GM12875 (cell line): ENCODE results near the gene MEF2A.

Experiments used
- H3K4me3 ChIP-seq: one replicate; pipeline ENCODE4 v1.5.1; 2011; ENCODE audit warnings: low read depth, low read length, control low read depth
- TF ChIP-seq, protein P1 (sequence below): IDR thresholded peaks from 2 replicates; pipeline ENCODE4 v1.5.1; 2011; ENCODE audit warnings: low read depth, mild to moderate bottlenecking, control low read depth, inconsistent platforms, low read length, moderate library complexity, borderline replicate concordance; ENCODE audit not compliant: insufficient read depth

Gene MEF2A

DNA sequence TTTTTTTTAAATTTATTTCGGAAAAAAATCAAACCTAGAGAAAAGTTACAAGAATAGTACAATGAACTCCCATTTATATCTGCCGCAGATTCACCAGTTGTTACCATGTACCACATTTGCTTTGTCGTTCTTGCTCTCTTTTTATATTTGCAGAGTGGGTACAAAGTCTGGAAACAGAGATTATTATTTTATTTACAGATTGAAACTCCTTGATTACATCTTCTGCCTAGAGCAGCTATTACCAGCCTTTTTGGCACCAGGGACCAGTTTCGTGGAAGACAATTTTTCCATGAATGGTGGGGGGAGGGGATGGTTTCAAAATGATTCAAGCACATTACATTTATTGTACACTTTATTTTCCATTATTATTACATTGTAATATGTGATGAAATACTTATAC is 8.3 kb downstream of the MEF2A start:
- no peak overlapping the region for H3K4me3 ChIP-seq
- TF ChIP-seq, protein P1, sequence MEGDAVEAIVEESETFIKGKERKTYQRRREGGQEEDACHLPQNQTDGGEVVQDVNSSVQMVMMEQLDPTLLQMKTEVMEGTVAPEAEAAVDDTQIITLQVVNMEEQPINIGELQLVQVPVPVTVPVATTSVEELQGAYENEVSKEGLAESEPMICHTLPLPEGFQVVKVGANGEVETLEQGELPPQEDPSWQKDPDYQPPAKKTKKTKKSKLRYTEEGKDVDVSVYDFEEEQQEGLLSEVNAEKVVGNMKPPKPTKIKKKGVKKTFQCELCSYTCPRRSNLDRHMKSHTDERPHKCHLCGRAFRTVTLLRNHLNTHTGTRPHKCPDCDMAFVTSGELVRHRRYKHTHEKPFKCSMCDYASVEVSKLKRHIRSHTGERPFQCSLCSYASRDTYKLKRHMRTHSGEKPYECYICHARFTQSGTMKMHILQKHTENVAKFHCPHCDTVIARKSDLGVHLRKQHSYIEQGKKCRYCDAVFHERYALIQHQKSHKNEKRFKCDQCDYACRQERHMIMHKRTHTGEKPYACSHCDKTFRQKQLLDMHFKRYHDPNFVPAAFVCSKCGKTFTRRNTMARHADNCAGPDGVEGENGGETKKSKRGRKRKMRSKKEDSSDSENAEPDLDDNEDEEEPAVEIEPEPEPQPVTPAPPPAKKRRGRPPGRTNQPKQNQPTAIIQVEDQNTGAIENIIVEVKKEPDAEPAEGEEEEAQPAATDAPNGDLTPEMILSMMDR, result no peak

DNA sequence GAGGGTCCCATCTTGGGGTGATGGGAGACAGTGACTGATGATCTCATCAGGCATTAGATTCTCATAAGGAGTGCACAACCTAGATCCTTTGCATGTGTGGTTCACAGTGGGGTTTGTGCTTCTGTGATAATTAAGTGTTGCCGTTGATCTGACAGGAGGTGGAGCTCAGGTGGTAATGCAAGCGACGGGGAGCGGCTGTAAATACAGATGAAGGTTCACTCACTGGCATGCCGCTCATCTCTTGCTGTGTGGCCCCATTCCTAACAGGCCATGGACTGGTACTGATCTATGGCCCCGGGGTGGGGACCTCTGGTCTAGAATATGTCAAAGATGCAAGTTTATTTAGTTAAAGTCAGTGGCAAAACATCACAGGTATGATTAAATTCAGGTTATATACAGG is 8.7 kb downstream of the MEF2A start:
- TF ChIP-seq, protein P1, result no peak
- no peak overlapping the region for H3K4me3 ChIP-seq

DNA sequence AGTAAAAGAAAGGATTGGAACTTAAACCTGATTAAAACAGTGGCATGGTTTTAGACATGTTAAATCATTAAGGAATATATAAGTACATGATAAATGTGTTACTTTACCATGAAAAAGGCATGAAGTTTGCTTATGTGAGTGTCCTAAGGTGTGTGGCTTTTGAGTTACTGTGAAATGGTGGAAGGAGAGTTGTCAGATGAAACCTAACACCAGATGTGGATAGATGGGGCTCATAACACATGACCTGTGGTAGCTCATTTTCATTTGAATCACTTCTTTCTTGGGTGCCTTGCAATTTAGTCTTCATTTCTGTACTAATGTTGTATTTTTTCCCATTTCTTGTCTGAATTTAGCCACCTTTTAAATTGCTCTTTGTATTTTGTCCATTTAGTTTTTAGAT is 13.0 kb downstream of the MEF2A start:
- H3K4me3 ChIP-seq, result no peak overlapping the region
- TF ChIP-seq, protein P1, result no peak

DNA sequence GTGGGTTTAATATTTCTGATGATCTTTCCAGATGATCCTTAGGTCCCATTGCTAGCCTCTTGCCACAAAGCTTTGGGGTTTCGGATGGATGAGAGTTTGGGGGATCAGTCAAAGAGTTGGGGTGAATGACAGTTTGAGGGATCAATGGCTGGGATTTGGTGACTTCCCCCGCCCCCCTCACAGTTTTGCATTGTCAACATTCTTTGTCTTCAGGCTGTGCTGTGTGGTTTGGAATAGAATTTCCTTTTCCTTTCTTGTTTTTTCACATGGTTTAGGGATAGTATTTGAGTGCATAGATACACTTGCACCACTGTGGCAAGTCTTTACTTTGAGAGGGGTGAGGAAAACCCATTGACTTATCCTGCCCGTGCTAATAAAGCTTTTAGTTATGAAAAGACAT is 14.3 kb downstream of the MEF2A start:
- no peak overlapping the region for H3K4me3 ChIP-seq
- TF ChIP-seq, protein P1, result no peak

DNA sequence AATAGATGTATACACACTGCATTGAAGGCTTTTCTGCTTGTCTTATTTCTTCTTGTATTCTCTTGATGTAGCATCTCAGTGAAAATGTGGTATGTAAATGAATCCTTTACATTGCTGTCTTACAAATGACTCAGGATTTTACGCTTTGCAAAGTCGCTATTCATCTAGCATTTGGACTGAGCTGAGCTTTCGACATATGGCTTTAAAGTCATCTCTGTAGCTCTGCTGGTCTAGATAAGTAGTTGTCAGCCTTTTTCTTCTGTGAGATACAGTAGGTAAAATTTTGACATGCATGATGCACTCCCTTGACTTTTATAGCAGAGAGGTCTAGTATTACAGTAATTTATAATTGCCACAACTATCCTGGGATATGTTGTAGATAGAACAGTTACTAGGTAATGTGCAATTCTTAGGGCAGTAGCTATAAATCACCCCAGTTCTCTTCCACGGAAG is 16.8 kb downstream of the MEF2A start:
- TF ChIP-seq, protein P1, result no peak
- no peak overlapping the region for H3K4me3 ChIP-seq

DNA sequence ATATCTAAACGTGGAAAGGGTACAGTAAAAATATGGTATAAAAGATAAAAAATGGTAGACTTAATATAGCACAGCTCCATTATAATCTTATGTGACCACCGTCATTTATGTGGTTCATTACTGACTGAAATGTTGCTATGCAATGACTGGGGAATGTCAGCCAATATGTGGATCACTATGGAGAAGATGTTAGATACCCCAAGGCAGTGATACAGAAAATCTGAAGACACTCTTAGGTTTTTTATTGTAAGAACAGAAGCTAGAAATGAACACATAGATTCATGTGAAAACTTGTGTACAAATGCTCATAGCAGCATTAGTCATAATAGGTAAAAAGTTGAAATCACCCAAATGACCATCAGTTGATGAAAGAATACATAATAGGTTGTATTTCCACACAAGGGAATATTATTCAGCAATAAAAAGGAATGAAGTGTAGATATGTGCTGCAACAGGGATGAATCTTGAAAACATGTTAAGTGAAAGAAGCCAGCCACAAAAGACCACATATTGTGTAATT is 18.4 kb downstream of the MEF2A start:
- H3K4me3 ChIP-seq, result no peak overlapping the region
- TF ChIP-seq, protein P1, result no peak

DNA sequence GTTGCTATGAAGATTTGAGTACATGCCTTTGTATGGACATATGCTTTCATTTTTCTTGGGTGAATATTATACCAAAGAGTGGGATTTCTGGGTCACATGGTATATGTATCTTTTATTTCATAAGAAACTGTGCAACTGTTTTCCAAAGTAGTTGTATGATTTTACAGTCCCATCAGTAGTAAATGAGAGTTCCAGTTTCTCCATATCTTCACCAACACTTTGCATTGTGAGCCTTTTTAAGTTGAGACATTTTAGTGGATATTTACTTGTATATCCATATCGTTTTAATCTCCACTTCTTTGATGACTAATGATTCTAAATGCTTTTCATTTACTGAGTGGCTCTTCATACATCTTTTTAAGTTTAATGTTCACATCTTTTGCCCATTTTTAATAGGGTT is 20.3 kb downstream of the MEF2A start:
- TF ChIP-seq, protein P1, result no peak
- no peak overlapping the region for H3K4me3 ChIP-seq
